IPS-20b (cell line): Measurements from ENCODE around the gene ZFPM1.
"Not testable (repeated sequence)": the region's sequence is repeated elsewhere in the genome, so short reads cannot be mapped to it uniquely, and the experiment has no call there.

Experiments used
- H3K27ac ChIP-seq: one replicate; pipeline ENCODE4 v1.5.1; 2013; ENCODE audit warnings: low read length
- H3K27me3 ChIP-seq: 2 replicates; pipeline ENCODE4 v1.6.1; 2013; ENCODE audit warnings: mild to moderate bottlenecking, low read length, inconsistent platforms; ENCODE audit not compliant: insufficient read depth
- H3K36me3 ChIP-seq: 2 replicates; pipeline ENCODE4 v1.6.1; 2013; ENCODE audit warnings: low read depth, mild to moderate bottlenecking, inconsistent platforms, low read length, moderate library complexity; ENCODE audit not compliant: insufficient read depth
- H3K4me1 ChIP-seq: 2 replicates; pipeline ENCODE4 v1.6.1; 2013; ENCODE audit warnings: mild to moderate bottlenecking, control low read depth, inconsistent platforms, low read length, moderate library complexity; ENCODE audit not compliant: insufficient read depth
- H3K4me3 ChIP-seq: 2 replicates; pipeline ENCODE4 v1.5.1; 2013; ENCODE audit warnings: mild to moderate bottlenecking, low read length, inconsistent platforms
- H3K9ac ChIP-seq: 2 replicates; pipeline ENCODE4 v1.6.1; 2013; ENCODE audit warnings: low read depth, mild to moderate bottlenecking, inconsistent platforms, low read length, moderate library complexity
- H3K9me3 ChIP-seq: 2 replicates; pipeline ENCODE4 v1.6.1; 2013; ENCODE audit warnings: mild to moderate bottlenecking, low read depth, low read length, inconsistent platforms; ENCODE audit not compliant: insufficient read depth

ZFPM1 gene

DNA sequence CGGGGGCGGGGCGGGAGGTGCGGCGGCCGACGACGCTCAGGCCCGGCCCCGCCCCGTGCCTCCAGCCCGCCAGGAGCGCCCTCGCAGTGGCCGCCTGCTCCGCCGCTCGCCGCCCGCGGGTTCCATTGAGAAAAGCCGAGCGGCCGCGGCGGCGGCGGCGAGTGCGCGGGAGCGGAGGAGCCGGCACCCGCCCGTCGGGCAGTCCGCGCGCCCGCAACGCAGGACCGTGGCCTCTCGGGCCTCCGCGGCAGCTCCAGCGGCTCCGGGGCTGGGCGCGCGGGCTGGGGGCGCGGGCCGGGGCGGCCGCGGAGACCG is at the start of gene ZFPM1:
Gene ZFPM1, plus strand, starts transcription at position 64 of the 315 bp plus-strand sequence. CDS start 359 bp downstream, outside the sequence.
- H3K9me3 ChIP-seq = no peaks in the 10 kb centered on the region
- H3K27ac ChIP-seq = no peak within 1 kb of the TSS
- H3K27me3 ChIP-seq = peaks cover 74% of the 10 kb centered on the region
- H3K4me3 ChIP-seq = peak within 1 kb of the TSS; percentile 68; the same call in 1 of the 2 replicates
- H3K9ac ChIP-seq = no peak within 1 kb of the TSS
- no peaks in the 10 kb centered on the region for H3K36me3 ChIP-seq
- H3K4me1 ChIP-seq = 0 out of 2 replicates have a peak, but pooled peaks cover 4% of the 10 kb centered on the region

DNA sequence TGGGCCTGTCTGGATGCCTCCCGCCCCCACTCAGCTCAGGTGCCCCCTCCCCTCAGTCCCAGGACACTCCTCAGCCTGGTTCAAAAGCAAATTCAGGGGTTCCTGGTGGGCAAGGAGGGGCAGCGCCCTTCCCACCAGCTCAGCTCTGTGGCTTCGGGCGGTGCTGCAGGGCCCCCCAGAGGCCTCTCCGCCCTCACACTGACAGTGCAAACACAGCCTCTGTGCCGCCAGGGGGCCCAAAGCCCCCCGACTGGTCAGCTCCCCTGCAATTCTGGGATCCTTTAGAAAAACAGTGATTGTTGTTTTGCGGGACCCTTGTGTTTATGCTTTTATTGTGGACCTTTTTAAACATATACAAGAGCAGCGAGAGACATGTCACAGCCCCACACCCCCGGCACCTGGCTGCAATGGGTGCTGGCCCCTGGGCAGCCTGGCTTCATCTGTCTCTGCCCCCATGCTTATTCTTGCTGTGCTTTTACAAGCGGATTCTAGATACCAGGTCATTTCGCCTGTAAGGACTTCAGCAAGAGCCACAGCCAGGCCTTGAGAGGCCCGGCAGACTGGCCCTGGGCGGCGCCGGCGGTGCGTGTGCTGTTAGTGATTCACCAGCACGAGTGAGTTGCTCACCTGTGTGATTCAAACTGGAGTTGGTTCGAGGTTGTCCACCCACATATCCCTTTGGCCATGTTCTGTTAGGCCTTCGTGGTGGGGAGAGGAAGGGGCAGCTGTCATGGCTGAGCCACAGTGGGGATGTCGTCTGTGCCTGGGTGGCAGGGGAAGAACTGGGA is 49.1 kb upstream of the ZFPM1 start:
- no peak overlapping the region for H3K9ac ChIP-seq
- no peaks in the 10 kb centered on the region for H3K27me3 ChIP-seq
- H3K36me3 ChIP-seq = no peaks in the 10 kb centered on the region
- no peak overlapping the region for H3K27ac ChIP-seq
- H3K4me1 ChIP-seq = no peaks in the 10 kb centered on the region
- H3K9me3 ChIP-seq = no peaks in the 10 kb centered on the region
- no peak overlapping the region for H3K4me3 ChIP-seq

DNA sequence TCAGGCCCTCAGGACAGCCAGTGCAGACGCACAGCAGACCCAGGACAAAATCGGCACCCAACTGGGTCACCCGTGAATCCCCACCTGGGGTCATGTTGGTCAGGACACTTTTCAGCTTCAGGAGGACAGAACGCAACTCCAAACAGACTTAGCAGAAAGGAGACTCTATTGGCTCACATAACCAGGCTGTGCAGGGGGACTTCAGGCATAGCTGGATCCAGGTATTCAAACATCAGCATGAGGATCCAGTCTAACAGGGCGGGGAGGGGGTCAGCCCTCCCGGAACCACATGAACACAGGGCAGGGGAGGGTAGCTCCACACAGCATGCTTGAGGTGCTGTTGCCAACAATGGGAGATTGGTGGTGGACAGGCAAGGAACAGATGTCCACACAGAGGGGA is 48.3 kb upstream of the ZFPM1 start:
- Histone ChIP-seq H3K27ac (no peak overlapping the region), H3K36me3 (no peaks in the 10 kb centered on the region), H3K4me3 (no peak overlapping the region), H3K27me3 (no peaks in the 10 kb centered on the region), H3K4me1 (no peaks in the 10 kb centered on the region), H3K9ac (no peak overlapping the region), H3K9me3 (no peaks in the 10 kb centered on the region)

DNA sequence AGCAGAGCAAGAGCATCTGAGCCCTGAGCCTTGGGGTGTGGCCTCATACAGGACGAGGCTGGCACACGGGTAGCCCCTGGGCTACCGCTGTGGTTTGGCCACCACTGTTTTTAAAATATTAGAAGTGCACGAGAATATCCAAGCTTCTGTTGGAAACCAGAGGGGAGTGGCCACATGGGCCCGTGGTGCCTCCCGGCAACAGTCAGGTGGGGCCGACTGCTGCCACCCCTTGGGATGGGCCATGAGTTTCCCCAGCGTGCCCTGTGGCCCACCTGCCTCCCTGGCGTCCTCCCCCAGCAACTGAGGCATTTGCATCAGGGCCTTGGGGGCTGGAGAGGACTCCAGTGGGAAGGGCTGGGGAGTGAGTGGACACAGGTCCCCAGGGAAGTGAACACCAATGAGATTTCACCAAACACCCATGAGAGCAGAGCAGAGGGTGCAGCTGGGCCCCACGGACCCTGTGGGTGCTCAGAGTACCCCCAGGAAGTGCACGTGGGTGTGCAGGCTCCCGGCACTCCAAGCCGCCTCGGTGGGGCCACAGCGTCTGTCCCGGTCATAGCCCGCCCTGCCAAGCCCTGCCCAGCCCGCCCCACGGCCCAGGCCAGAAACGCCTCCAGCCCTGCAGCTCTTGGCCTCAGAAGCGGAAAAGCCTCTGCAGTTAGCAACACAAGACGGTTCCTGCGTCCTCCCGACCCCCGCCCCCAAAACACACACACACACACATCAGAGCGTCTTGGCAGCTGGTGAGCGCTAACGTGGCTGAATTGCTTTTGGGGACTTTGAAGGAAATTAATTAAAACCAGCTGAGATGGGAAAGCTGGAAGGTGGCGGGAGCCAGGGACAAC is 47.6 kb upstream of the ZFPM1 start:
- Histone ChIP-seq H3K27ac (no peak overlapping the region), H3K27me3 (no peaks in the 10 kb centered on the region), H3K4me3 (no peak overlapping the region), H3K9me3 (no peaks in the 10 kb centered on the region), H3K4me1 (no peaks in the 10 kb centered on the region), H3K9ac (no peak overlapping the region), H3K36me3 (no peaks in the 10 kb centered on the region)

DNA sequence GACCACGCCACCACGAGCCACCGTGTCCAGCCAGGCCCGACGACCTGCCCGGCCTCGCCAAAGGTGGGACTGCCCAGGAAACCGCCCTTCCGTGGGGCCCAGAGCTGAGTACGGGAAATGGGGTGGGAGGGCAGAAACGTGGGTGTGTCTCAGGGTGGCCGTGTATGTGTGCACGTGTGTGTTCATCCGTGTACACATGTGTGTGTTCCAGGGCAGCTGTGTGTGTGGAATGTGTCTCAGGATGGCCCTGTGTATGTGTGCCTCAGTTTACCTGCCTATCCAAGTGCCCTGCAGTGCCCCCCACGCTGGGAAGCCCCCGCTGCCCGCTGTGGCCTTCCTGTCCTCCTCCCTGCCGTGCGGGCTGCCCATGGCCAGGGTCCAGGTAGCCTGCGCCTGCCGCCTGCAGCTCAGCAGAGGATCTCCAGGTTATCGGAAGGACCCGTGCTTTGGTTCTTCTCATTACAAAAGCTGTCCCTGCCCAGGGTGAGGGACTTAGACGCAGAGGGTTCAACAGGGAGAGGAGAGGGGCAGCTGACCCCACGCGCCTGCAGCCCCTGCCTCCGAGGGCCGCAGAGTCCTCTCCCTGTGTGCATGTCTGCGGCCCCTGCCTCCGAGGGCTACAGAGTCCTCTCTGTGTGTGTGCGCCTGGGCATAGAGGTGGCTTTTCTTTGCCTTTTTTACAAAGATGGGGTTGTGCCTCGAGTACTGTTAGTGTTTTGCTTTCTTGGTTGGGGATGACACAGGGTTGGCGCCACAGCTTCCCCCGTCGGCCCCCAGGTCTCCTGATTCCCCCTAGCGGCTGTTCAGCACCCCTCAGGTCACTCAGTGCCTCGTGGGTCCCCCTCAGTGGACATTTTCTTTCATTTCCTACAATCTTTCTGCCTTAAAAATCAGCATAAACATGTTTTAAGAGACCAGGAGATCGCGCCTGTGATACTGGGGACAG is 46.7 kb upstream of the ZFPM1 start:
- Histone ChIP-seq H3K4me1 (no peaks in the 10 kb centered on the region), H3K27ac (no peak overlapping the region), H3K4me3 (no peak overlapping the region), H3K9ac (no peak overlapping the region), H3K27me3 (no peaks in the 10 kb centered on the region), H3K36me3 (no peaks in the 10 kb centered on the region), H3K9me3 (no peaks in the 10 kb centered on the region)

DNA sequence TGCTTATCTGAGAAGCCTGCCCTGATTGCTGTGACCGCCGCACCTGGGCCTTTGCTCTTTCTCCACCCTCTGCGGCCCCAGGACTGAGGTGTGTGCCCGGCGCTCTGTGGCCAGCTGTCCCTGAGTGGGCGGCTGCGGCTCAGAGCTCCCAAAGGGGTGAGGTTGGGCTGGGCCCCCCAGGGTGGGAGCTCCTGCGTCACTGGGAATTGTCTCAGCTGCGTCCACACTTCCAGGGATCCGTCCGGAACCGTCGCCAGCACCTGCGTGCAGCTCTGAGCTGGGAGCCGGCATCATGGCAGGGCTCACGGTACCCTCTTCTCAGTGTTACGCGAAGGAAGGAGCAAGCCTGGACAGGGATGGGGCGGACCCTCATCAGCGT is 46.0 kb upstream of the ZFPM1 start:
- no peaks in the 10 kb centered on the region for H3K4me1 ChIP-seq
- H3K27me3 ChIP-seq = no peaks in the 10 kb centered on the region
- H3K9me3 ChIP-seq = no peaks in the 10 kb centered on the region
- H3K9ac ChIP-seq = no peak overlapping the region
- H3K27ac ChIP-seq = no peak overlapping the region
- no peaks in the 10 kb centered on the region for H3K36me3 ChIP-seq
- H3K4me3 ChIP-seq = no peak overlapping the region

DNA sequence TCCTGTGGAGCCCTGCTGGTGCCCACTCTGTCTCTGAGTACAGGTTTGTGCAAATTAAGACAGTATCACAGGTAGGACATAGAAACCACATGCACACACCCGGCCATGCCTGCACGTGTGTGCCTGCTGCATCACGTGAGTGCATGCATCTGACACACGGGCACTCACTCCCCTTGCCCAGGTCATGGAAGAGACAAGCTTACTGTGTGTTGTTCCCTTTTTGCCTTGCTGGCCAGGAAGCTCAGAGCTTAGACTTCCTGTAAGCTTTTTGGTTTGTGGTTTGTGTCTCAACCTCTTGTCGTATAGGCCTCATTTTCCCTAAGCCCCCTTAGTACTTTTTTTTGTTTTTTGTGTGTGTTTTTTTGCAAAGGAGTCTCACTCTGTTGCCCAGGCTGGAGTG is 45.3 kb upstream of the ZFPM1 start:
- no peak overlapping the region for H3K9ac ChIP-seq
- H3K27ac ChIP-seq = no peak overlapping the region
- H3K4me3 ChIP-seq = no peak overlapping the region
- no peaks in the 10 kb centered on the region for H3K27me3 ChIP-seq
- H3K4me1 ChIP-seq = no peaks in the 10 kb centered on the region
- no peaks in the 10 kb centered on the region for H3K36me3 ChIP-seq
- no peaks in the 10 kb centered on the region for H3K9me3 ChIP-seq

DNA sequence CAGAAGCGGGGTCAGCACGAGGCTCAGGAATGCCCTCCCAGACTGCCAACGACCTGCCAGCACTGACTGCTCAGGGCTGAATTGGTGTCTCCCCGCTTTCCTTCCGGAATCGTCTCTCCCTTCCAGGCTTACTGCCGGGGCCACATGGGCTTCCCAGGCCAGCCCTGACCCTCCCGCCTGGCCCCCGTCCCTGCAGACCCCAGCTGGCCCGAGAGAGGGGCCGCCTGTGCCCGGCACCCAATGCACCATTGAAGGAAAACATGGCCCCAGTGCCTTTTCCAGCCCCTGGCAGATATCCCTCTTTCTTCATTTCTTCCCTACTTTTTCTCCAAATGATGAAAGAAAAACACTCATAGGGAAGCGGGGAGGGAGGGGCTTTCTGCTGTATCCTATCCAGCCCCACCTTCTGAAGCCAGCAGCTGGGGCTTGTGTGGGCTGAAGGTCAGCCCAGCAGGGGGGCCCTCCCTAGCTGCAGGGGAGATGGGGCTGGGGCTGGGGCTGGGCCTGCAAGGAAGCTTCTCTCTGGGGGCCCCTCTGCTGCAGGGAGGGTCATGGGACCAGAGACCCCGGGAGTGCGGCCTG is 44.4 kb upstream of the ZFPM1 start:
- Histone ChIP-seq H3K27me3 (no peaks in the 10 kb centered on the region), H3K27ac (no peak overlapping the region), H3K4me3 (no peak overlapping the region), H3K9me3 (no peaks in the 10 kb centered on the region), H3K9ac (no peak overlapping the region), H3K36me3 (no peaks in the 10 kb centered on the region), H3K4me1 (no peaks in the 10 kb centered on the region)

DNA sequence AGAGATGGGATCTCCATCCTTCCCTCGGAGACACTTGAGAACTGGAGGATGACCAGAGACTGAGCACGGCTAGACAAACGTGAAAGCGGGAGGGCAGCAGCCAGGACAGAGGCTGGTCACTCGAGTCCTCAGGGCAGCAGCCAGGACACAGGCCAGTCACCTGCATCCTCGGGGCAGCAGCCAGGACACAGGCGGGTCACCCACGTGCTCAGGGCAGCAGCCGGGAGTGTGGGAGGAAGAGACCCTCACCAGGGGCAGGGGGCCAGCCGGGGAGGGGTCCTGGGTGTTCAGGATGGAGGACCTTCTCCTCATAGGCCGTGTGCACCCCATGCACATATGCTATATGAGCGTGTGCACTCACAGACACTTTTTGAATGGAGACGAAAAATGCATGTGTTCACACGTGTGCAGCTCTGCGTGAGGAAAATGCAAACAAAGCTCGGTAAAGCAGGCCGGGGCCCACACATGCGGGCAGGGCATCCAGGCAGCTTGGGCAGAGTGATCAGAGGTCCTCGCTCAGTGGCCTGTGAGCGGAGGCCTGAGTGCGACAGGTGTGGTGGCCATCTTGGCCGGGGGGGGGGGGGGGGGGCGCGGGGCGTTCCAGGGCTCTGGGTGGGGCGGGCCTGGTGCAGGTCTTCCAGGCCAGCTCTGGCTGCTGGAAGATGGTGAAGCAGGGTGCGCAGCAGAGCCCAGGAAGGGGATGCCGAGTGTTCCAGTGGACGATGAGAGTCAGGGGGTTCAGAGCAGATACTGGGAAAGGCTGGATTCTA is 43.6 kb upstream of the ZFPM1 start:
- no peak overlapping the region for H3K4me3 ChIP-seq
- H3K27ac ChIP-seq = no peak overlapping the region
- H3K9me3 ChIP-seq = no peaks in the 10 kb centered on the region
- no peak overlapping the region for H3K9ac ChIP-seq
- no peaks in the 10 kb centered on the region for H3K27me3 ChIP-seq
- H3K4me1 ChIP-seq = no peaks in the 10 kb centered on the region
- H3K36me3 ChIP-seq = no peaks in the 10 kb centered on the region

DNA sequence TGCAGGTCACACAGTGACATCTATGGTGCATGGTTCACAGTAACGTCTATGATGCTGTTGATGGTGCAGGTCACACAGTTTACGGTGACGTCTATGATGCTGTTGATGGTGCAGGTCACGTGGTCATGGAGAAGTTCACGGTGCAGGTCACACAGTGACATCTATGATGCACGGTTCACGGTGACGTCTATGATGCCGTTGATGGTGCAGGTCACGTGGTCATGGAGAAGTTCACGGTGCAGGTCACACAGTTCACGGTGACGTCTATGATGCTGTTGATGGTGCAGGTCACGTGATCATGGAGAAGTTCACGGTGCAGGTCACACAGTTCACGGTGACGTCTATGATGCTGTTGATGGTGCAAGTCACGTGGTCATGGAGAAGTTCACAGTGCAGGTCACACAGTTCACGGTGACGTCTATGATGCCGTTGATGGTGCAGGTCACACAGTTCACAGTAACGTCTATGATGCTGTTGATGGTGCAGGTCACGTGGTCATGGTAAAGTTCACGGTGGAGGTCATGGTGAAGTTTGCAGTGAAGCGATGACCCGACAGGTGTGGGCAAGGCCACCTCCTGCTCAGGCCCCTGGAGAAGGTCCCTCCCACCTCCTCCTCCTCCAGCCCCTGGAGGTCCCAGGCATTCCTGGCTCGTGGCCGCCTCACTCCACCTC is 42.6 kb upstream of the ZFPM1 start:
- not testable (repeated sequence) for H3K27ac ChIP-seq, H3K4me3 ChIP-seq, H3K36me3 ChIP-seq, H3K27me3 ChIP-seq, H3K9me3 ChIP-seq, H3K4me1 ChIP-seq, H3K9ac ChIP-seq
